B cell (primary cell): ENCODE data around the gene ZNF22. TPM values are rescaled to one million over a fixed set of nuclear protein-coding genes. Genes with fewer than 3 reads are reported as not detected.

Experiments
- ATAC-seq: fragments of 200-7000 bp; cut with Tn5 transposase; one replicate; pipeline ENCODE4 v1.10.0; 2021; ENCODE audit warnings: low read depth, mild to moderate bottlenecking, moderate number of reproducible peaks, moderate library complexity
- CTCF ChIA-PET: fragments of 350-600 bp; sonication (Branson Sonifier 250); formaldehyde crosslinking; loops from one replicate; lab custom pipeline; 2021; ENCODE audit warnings: antibody characterized with exemption, inconsistent platforms; lab: Charles Lee
- POLR2A ChIA-PET: fragments of 350-600 bp; sonication (Branson Sonifier 250); formaldehyde crosslinking; loops from one replicate; lab custom pipeline; 2021; ENCODE audit warnings: antibody characterized with exemption; lab: Charles Lee
- DNase-seq: peaks from one replicate; pipeline ENCODE4 v3.0.0; 2013
- H2AFZ ChIP-seq: 2 replicates; pipeline ENCODE4 v1.6.1; 2012; ENCODE audit warnings: mild to moderate bottlenecking, low read depth, low read length; ENCODE audit not compliant: insufficient read depth, poor library complexity, severe bottlenecking
- H3K27ac ChIP-seq, 2 donors: 1 replicate in 1 of 2; 2 replicates in 1 of 2; pipeline ENCODE4 v1.5.1; 2012 to 2013; ENCODE audit warnings: low read length in 2 of 2, mild to moderate bottlenecking in 2 of 2, moderate library complexity in 1 of 2
- H3K27me3 ChIP-seq, 4 experiments: fragments of 200-600 bp in 1 of 4; sonication (generic) in 1 of 4; replicated peaks in 1 of 4; 1 replicate in 2 of 4; 2 replicates in 2 of 4; pipeline versions ENCODE4 v1.6.1 to v1.7.0; 2013 to 2016; ENCODE audit warnings: low read length in 3 of 4, mild to moderate bottlenecking in 2 of 4, mixed read lengths in 1 of 4, moderate library complexity in 1 of 4; ENCODE audit not compliant: insufficient read depth in 4 of 4, control insufficient read depth in 3 of 4; ENCODE audit errors: control extremely low read depth in 1 of 4
- H3K36me3 ChIP-seq, 2 experiments: replicated peaks in 1 of 2; 1 replicate in 1 of 2; 2 replicates in 1 of 2; pipeline versions ENCODE4 v1.6.1 to v1.7.1; 2013; ENCODE audit warnings: low read length in 1 of 2; ENCODE audit not compliant: insufficient read depth in 2 of 2, control insufficient read depth in 1 of 2; ENCODE audit errors: control extremely low read depth in 1 of 2, extremely low read depth in 1 of 2
- H3K4me1 ChIP-seq, 2 donors: fragments of 200-600 bp in 1 of 2; sonication (generic) in 1 of 2; 1 replicate in 1 of 2; 2 replicates in 1 of 2; pipeline versions ENCODE4 v1.5.1 to v1.6.1; 2013 to 2017; ENCODE audit warnings: low read length in 2 of 2; ENCODE audit not compliant: control insufficient read depth in 2 of 2, insufficient read depth in 2 of 2
- H3K4me2 ChIP-seq: replicated peaks from 2 replicates; pipeline ENCODE3; 2012; ENCODE audit warnings: mild to moderate bottlenecking, low read depth, low read length; ENCODE audit not compliant: poor library complexity, severe bottlenecking
- H3K4me3 ChIP-seq, 5 experiments: fragments of 200-600 bp in 1 of 5; sonication (generic) in 1 of 5; 1 replicate in 3 of 5; 2 replicates in 2 of 5; pipeline versions ENCODE4 v1.5.1 to v1.7.0; 2011 to 2016; ENCODE audit warnings: low read length in 4 of 5, mild to moderate bottlenecking in 4 of 5, low read depth in 2 of 5, control low read depth in 1 of 5, moderate library complexity in 1 of 5; ENCODE audit not compliant: insufficient read depth in 1 of 5; ENCODE audit errors: control extremely low read depth in 1 of 5, extremely low read depth in 1 of 5
- H3K79me2 ChIP-seq: fragments of 200-600 bp; sonication (generic); one replicate; pipeline ENCODE4 v1.6.0; 2016; ENCODE audit warnings: low read length; ENCODE audit not compliant: control insufficient read depth, insufficient read depth
- H3K9ac ChIP-seq: fragments of 200-600 bp; sonication (generic); 2 replicates; pipeline ENCODE4 v1.6.1; 2017; ENCODE audit warnings: mild to moderate bottlenecking, low read length, moderate library complexity
- H3K9me3 ChIP-seq, 3 donors: one replicate each; pipeline versions ENCODE4 v1.6.1 to v1.7.1; 2013; ENCODE audit warnings: low read length in 2 of 3; ENCODE audit not compliant: control insufficient read depth in 2 of 3, insufficient read depth in 1 of 3; ENCODE audit errors: control extremely low read depth in 1 of 3
- H4K20me1 ChIP-seq: 2 replicates; pipeline ENCODE4 v1.6.0; 2012; ENCODE audit warnings: mild to moderate bottlenecking, low read length; ENCODE audit not compliant: insufficient read depth, control insufficient read depth, poor library complexity, severe bottlenecking
- H3K27ac Mint-ChIP-seq: one replicate; pipeline ENCODE4 v1.8.0; 2021; ENCODE audit warnings: mixed read lengths
- H3K27me3 Mint-ChIP-seq: one replicate; pipeline ENCODE4 v1.8.0; 2021; ENCODE audit warnings: mixed read lengths
- H3K4me1 Mint-ChIP-seq: one replicate; pipeline ENCODE4 v1.8.0; 2021; ENCODE audit warnings: mixed read lengths
- H3K4me3 Mint-ChIP-seq: one replicate; pipeline ENCODE4 v1.8.0; 2021; ENCODE audit warnings: mixed read lengths
- H3K9me3 Mint-ChIP-seq: one replicate; pipeline ENCODE4 v1.8.0; 2022; ENCODE audit warnings: mixed read lengths; ENCODE audit not compliant: insufficient read depth
- CTCF ChIP-seq: fragments of 200-600 bp; IDR thresholded peaks from one replicate; pipeline ENCODE4 v1.8.0; 2022; ENCODE audit warnings: antibody characterized with exemption, mild to moderate bottlenecking
- EZH2 ChIP-seq: IDR thresholded peaks from 2 replicates; pipeline ENCODE4 v1.6.1; 2012; ENCODE audit warnings: borderline replicate concordance, low read depth, mild to moderate bottlenecking, moderate library complexity, low read length; ENCODE audit not compliant: insufficient read depth, poor library complexity, severe bottlenecking
- WGBS: methylation state at CpG from one replicate; pipeline ENCODE4 v1.1.5; 2013; ENCODE audit warnings: missing lambda C conversion rate; ENCODE audit not compliant: insufficient coverage; 5-methylcytosine and 5-hydroxymethylcytosine counted together
- intact Hi-C: fragments of 100-400 bp; cut with micrococcal nuclease; formaldehyde crosslinking; loops from one replicate; pipeline ENCODE4 v1.10.0; 2022
- polyA plus RNA-seq: library from polyadenylated mRNA; depleted of rRNA; stranded (reverse); fragments of >200 nt; gene quantifications from 2 replicates; pipeline ENCODE4 v1.2.3, GENCODE V29; 2012
- total RNA-seq, 2 donors: library from RNA; stranded (reverse); fragments of 120-200 nt in 1 of 2; gene quantifications; 1 replicate in 1 of 2; 2 replicates in 1 of 2; pipeline versions ENCODE4 v1.2.3 to v1.2.4, GENCODE V29; 2013 to 2022

The ZNF22 gene
- total and polyA plus RNA-seq, 2 donors (not counting 1 experiment from before 2014, with no cell fraction given): 7.7 to 31.4 TPM

GRCh38 chr10:45000138-45000751 is 478 bp upstream of the ZNF22 start:
- peak overlapping the region; percentile 96 for H2AFZ ChIP-seq
- H3K79me2 ChIP-seq: peaks cover 17% of the 10 kb centered on the region
- ATAC-seq: peak; percentile 9
- peaks cover 16% of the 10 kb centered on the region in 2 donors for H3K4me1 ChIP-seq
- peak overlapping the region; percentile 83 for H3K4me2 ChIP-seq
- CTCF ChIA-PET: interaction anchor here (0.6 to 1.8 kb wide), 3 partner anchors 37 to 139 kb away, joined by 3 to 7 read pairs (median 4); no protein-coding TSS in a partner anchor
- POLR2A ChIA-PET: interaction anchor here (0.6 kb wide), 2 partner anchors 36 to 1449 kb away, joined by 3 to 4 read pairs; no protein-coding TSS in a partner anchor
- H3K4me3 ChIP-seq: peak overlapping the region; percentile 55 to 72 (median 66)
- no peaks in the 10 kb centered on the region for H3K9me3 Mint-ChIP-seq
- no peaks in the 10 kb centered on the region for H3K27me3 ChIP-seq
- intact Hi-C loops: loop anchor here (1.0 to 10.0 kb wide), 5 partner anchors 25 to 1355 kb away; partner anchors contain the start of genes ALOX5, RASSF4, TIMM23 and ZNF32
- no peaks in the 10 kb centered on the region for H3K27me3 Mint-ChIP-seq
- H3K4me1 Mint-ChIP-seq: peaks cover 26% of the 10 kb centered on the region
- H3K27ac ChIP-seq: peak overlapping the region; percentile 74 to 85
- peak overlapping the region; percentile 93 for H3K27ac Mint-ChIP-seq
- DNase-seq: no peak
- H3K9me3 ChIP-seq: peaks cover 4 to 10% (median 7%) of the 10 kb centered on the region in 3 donors
- 24% methylated on average over 6 of the region's 12 CpGs for WGBS
- TF ChIP-seq EZH2: no peak
- TF ChIP-seq CTCF: no peak
- H3K36me3 ChIP-seq: peaks cover 5 to 16% of the 10 kb centered on the region in 2 experiments
- H4K20me1 ChIP-seq: peaks cover 5% of the 10 kb centered on the region
- peak overlapping the region; percentile 90 for H3K4me3 Mint-ChIP-seq
- H3K9ac ChIP-seq: peak overlapping the region; percentile 72
